ENCODE data around the gene R3HDM4. TPM values are rescaled to one million over a fixed set of nuclear protein-coding genes. Genes with fewer than 3 reads are reported as not detected.

The R3HDM4 gene
- total RNA-seq, 1 experiment from 2014 or later = 54.0 TPM

DNA sequence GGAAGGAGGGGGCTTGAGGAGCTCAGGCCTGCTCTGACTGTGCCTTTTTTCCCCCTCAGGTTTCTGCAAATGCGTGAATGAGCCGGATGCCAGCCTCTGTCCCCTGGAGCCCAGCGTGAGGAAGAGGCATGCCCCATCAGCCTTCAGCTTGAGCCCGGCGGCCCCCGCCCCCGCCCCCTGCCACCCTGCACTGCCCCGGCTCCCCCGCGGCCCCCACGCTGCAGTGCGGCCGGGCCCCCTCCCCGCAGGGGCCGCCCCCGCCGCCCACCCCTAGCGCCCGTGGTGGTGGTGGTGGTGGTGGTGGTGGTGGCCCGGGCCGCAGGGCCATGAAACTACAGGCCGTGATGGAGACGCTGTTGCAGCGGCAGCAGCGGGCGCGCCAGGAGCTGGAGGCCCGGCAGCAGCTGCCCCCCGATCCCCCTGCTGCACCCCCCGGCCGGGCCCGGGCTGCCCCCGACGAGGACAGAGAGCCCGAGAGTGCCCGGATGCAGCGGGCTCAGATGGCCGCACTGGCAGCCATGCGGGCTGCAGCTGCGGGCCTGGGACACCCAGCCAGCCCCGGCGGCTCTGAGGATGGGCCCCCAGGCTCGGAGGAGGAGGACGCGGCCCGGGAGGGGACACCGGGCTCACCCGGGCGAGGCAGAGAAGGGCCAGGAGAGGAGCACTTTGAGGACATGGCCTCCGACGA lies 16.3 kb upstream of the R3HDM4 start:
- H3K27ac Mint-ChIP-seq (ENCODE audit: unreplicated experiment) = no peak overlapping the region
- CTCF ChIA-PET = no interaction called here

GRCh38 chr19:928471-929202 lies 15.6 kb upstream of the R3HDM4 start:
- TF ChIP-seq, protein P1, sequence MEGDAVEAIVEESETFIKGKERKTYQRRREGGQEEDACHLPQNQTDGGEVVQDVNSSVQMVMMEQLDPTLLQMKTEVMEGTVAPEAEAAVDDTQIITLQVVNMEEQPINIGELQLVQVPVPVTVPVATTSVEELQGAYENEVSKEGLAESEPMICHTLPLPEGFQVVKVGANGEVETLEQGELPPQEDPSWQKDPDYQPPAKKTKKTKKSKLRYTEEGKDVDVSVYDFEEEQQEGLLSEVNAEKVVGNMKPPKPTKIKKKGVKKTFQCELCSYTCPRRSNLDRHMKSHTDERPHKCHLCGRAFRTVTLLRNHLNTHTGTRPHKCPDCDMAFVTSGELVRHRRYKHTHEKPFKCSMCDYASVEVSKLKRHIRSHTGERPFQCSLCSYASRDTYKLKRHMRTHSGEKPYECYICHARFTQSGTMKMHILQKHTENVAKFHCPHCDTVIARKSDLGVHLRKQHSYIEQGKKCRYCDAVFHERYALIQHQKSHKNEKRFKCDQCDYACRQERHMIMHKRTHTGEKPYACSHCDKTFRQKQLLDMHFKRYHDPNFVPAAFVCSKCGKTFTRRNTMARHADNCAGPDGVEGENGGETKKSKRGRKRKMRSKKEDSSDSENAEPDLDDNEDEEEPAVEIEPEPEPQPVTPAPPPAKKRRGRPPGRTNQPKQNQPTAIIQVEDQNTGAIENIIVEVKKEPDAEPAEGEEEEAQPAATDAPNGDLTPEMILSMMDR (IDR thresholded peaks at IDR 0.05; ENCODE audit: unreplicated experiment) = no peak
- CTCF ChIA-PET = no interaction called here
- intact Hi-C loops (cut with micrococcal nuclease; ENCODE audit: unreplicated experiment) = no loop called here
- Mint-ChIP-seq H3K27me3 (ENCODE audit: unreplicated experiment) (peaks cover 16% of the 10 kb centered on the region), H3K27ac (ENCODE audit: unreplicated experiment) (no peak overlapping the region), H3K9me3 (ENCODE audit: low read depth, unreplicated experiment) (no peaks in the 10 kb centered on the region), H3K4me3 (ENCODE audit: low read depth, unreplicated experiment) (no peak overlapping the region), H3K4me1 (ENCODE audit: low read depth, unreplicated experiment) (no peaks in the 10 kb centered on the region), H3K36me3 (ENCODE audit: insufficient read depth, unreplicated experiment) (peaks cover 13% of the 10 kb centered on the region)
- DNase-seq = no peak
- no TSS peak for BruUV-seq (replicated peaks)

More for the DNA sequence above, 16.3 kb upstream of the R3HDM4 start:
- TF ChIP-seq, protein P1 (IDR thresholded peaks at IDR 0.05; ENCODE audit: unreplicated experiment) = no peak
- Mint-ChIP-seq H3K9me3 (ENCODE audit: low read depth, unreplicated experiment) (no peaks in the 10 kb centered on the region), H3K27me3 (ENCODE audit: unreplicated experiment) (peaks cover 16% of the 10 kb centered on the region), H3K4me1 (ENCODE audit: low read depth, unreplicated experiment) (no peaks in the 10 kb centered on the region), H3K36me3 (ENCODE audit: insufficient read depth, unreplicated experiment) (peaks cover 13% of the 10 kb centered on the region), H3K4me3 (ENCODE audit: low read depth, unreplicated experiment) (no peak overlapping the region)
- intact Hi-C loops (cut with micrococcal nuclease; ENCODE audit: unreplicated experiment) = no loop called here
- no peak for DNase-seq
- BruUV-seq (replicated peaks) = no TSS peak

DNA sequence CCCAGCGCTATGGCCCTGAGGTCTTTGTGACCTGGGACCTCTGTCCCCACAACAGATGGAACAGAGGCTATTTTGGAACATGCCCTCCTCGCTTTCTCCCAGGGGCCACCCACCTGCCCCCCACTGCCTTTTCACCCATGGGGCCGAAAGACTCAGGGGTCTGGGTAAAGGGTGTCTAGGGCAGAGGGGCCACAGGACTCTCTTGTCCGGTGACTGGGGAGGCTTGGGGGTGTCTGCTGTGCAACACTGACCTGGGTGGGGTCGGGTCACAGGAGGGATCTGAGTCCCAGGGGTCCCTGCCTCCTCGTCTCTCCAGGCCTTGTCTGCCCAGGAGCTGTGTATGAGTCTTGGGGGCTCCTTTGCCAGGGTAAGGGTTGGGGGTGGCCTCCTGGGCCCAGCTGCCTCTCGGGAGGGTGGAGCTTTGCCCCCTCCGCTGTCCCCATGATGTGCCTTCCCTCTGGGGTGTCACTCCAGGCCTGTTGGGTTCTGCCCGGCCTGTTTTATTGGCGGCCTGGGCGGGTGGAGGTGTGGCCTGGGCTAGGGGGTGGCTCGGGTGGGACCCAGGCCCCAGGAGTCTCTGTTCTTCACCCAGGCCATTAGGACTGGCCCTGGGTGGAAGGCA lies 14.9 kb upstream of the R3HDM4 start:
- BruUV-seq (replicated peaks) = no TSS peak
- TF ChIP-seq, protein P1 (IDR thresholded peaks at IDR 0.05; ENCODE audit: unreplicated experiment) = no peak
- Mint-ChIP-seq H3K36me3 (ENCODE audit: insufficient read depth, unreplicated experiment) (peaks cover 12% of the 10 kb centered on the region), H3K4me3 (ENCODE audit: low read depth, unreplicated experiment) (no peak overlapping the region), H3K27me3 (ENCODE audit: unreplicated experiment) (peaks cover 8% of the 10 kb centered on the region), H3K4me1 (ENCODE audit: low read depth, unreplicated experiment) (no peaks in the 10 kb centered on the region), H3K27ac (ENCODE audit: unreplicated experiment) (no peak overlapping the region), H3K9me3 (ENCODE audit: low read depth, unreplicated experiment) (no peaks in the 10 kb centered on the region)
- intact Hi-C loops (cut with micrococcal nuclease; ENCODE audit: unreplicated experiment) = no loop called here
- DNase-seq = no peak
- CTCF ChIA-PET = no interaction called here

DNA sequence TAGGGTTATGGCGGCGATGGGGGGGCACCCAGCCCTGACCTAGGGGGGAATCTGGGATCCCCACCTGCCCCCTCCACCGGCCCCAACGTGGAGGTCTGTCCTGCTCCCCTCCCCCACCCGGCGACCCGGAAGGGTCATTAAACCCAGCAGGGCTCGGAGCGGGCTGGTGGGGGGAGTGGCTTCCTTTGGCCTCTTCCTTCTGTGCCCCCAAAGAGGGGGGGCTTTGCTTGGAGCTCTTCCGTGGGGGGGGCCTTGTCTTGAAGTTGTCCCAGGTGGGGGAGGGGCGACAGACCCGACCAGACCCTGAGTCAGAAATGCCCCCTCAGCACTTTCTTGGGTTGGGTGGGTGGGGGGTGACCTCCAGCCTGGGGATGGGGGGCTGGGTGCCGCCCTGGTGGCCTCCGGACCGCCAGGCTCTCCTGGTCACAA lies 14.3 kb upstream of the R3HDM4 start:
- intact Hi-C loops (cut with micrococcal nuclease; ENCODE audit: unreplicated experiment) = no loop called here
- CTCF ChIA-PET = no interaction called here
- Mint-ChIP-seq H3K27ac (ENCODE audit: unreplicated experiment) (no peak overlapping the region), H3K36me3 (ENCODE audit: insufficient read depth, unreplicated experiment) (peaks cover 8% of the 10 kb centered on the region), H3K4me3 (ENCODE audit: low read depth, unreplicated experiment) (no peak overlapping the region), H3K27me3 (ENCODE audit: unreplicated experiment) (peaks cover 3% of the 10 kb centered on the region), H3K9me3 (ENCODE audit: low read depth, unreplicated experiment) (no peaks in the 10 kb centered on the region), H3K4me1 (ENCODE audit: low read depth, unreplicated experiment) (no peaks in the 10 kb centered on the region)
- BruUV-seq (replicated peaks) = no TSS peak
- no peak for DNase-seq
- TF ChIP-seq, protein P1 (IDR thresholded peaks at IDR 0.05; ENCODE audit: unreplicated experiment) = no peak
